Skeletal muscle satellite cell (primary cell): Measurements from ENCODE around the gene IMPG2.

ENCODE experiments used
- H3K27me3 ChIP-seq: 2 replicates; pipeline ENCODE4 v1.7.0; 2013; ENCODE audit warnings: low read length; ENCODE audit not compliant: control insufficient read depth, insufficient read depth
- H3K36me3 ChIP-seq: 2 replicates; pipeline ENCODE4 v1.7.0; 2013; ENCODE audit warnings: mild to moderate bottlenecking, control low read depth, low read length; ENCODE audit not compliant: insufficient read depth
- H3K4me1 ChIP-seq: 2 replicates; pipeline ENCODE4 v1.7.0; 2013; ENCODE audit warnings: low read length; ENCODE audit not compliant: control insufficient read depth, insufficient read depth
- H3K4me2 ChIP-seq: 2 replicates; pipeline ENCODE4 v1.7.0; 2013; ENCODE audit warnings: mild to moderate bottlenecking, low read length
- H3K4me3 ChIP-seq: 2 replicates; pipeline ENCODE4 v1.7.0; 2013; ENCODE audit warnings: low read length
- H3K9ac ChIP-seq: 2 replicates; pipeline ENCODE4 v1.7.0; 2013; ENCODE audit warnings: mild to moderate bottlenecking, low read depth, low read length, moderate library complexity
- H3K9me3 ChIP-seq: replicated peaks from 2 replicates; pipeline ENCODE4 v1.7.0; 2013; ENCODE audit warnings: mild to moderate bottlenecking, control low read depth, low read length

Gene IMPG2

DNA sequence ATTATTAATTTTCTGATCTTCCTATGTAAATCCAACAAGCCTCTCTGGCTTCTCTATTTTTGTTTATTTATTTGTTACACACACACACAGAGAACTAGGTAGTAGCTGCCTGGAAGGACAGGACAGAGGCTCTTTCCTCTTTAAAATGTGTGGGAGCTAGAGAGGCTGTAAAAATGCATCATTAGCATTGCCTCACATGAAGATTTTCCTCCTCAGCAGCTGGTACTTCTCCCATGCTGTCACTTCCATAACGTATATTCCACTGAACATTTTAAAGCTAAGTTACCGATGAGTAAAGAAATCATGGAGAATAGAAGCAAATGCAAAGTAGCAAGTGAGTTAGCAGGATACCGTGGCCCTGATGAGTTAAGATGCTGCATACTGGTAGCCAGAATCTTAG is 63.9 kb downstream of the IMPG2 start:
- Histone ChIP-seq H3K4me3 (no peak overlapping the region), H3K4me1 (peaks cover 8% of the 10 kb centered on the region), H3K9me3 (no peaks in the 10 kb centered on the region), H3K4me2 (no peak overlapping the region), H3K36me3 (no peaks in the 10 kb centered on the region), H3K9ac (no peak overlapping the region), H3K27me3 (no peaks in the 10 kb centered on the region)

DNA sequence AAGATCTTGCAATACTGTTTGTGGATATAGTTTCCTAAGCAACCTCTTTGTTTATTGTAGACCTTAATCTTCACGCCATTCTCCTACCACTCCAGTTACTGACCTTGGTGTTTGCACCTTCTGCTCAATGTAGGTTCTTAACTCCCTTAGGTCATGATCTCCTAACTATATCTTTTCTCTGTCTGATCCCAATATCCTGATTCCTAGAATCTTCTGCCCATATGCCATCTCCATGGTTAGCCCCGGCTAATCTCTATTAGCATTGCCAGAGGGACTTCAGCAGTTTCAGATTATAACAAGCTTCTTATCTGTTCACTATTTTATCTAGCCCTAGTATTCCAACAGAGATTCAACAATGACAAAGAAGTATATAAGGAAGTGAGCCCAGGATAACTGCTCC is 64.9 kb downstream of the IMPG2 start:
- Histone ChIP-seq H3K9me3 (no peaks in the 10 kb centered on the region), H3K9ac (no peak overlapping the region), H3K4me1 (no peaks in the 10 kb centered on the region), H3K36me3 (no peaks in the 10 kb centered on the region), H3K27me3 (no peaks in the 10 kb centered on the region), H3K4me3 (no peak overlapping the region), H3K4me2 (no peak overlapping the region)

GRCh38 chr3:101253396-101253795 is 67.0 kb downstream of the IMPG2 start:
- Histone ChIP-seq H3K27me3 (no peaks in the 10 kb centered on the region), H3K9me3 (no peaks in the 10 kb centered on the region), H3K4me2 (no peak overlapping the region), H3K9ac (no peak overlapping the region), H3K36me3 (no peaks in the 10 kb centered on the region), H3K4me1 (no peaks in the 10 kb centered on the region), H3K4me3 (no peak overlapping the region)

DNA sequence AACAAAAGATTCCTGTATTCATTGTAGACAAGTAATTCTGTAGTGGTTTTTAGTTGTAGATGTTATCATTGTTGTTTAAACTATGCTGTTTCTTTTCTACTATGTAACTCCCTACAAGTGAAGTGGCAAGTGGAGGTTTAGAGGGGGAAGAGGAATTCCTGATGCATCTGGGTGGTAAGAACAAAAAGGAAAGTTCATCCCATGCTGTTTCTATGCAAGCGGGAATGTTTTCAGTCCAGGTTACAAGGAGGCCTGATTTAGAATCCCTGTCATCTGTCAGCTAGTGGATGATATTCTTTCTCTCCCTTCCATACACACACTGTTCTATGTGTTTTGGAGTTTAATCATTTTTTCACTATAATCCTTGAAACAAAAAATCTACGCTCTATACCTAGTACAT is 67.4 kb downstream of the IMPG2 start:
- no peak overlapping the region for H3K4me2 ChIP-seq
- no peaks in the 10 kb centered on the region for H3K36me3 ChIP-seq
- no peaks in the 10 kb centered on the region for H3K27me3 ChIP-seq
- H3K9me3 ChIP-seq: no peaks in the 10 kb centered on the region
- no peaks in the 10 kb centered on the region for H3K4me1 ChIP-seq
- H3K4me3 ChIP-seq: no peak overlapping the region
- no peak overlapping the region for H3K9ac ChIP-seq

DNA sequence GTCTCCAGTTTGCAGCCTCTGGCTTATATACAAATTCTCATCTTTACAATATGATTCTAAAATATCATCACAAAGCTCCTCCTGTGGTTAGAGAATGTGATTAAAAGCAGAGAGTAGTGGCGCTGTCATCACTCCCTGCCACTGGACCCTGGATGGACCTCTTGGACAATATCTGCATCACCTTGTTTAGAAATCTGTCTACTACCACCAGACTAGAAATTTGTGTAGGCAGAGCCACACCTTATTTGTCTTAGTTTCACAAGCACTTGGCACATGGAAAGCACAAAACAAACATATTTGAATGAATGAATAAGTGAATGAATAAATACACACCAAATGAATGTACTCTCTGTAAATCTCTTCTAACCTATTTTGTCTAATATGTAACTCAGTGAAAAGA is 68.1 kb downstream of the IMPG2 start:
- H3K4me3 ChIP-seq: no peak overlapping the region
- no peak overlapping the region for H3K9ac ChIP-seq
- no peaks in the 10 kb centered on the region for H3K9me3 ChIP-seq
- no peaks in the 10 kb centered on the region for H3K36me3 ChIP-seq
- no peaks in the 10 kb centered on the region for H3K27me3 ChIP-seq
- no peaks in the 10 kb centered on the region for H3K4me1 ChIP-seq
- H3K4me2 ChIP-seq: no peak overlapping the region

DNA sequence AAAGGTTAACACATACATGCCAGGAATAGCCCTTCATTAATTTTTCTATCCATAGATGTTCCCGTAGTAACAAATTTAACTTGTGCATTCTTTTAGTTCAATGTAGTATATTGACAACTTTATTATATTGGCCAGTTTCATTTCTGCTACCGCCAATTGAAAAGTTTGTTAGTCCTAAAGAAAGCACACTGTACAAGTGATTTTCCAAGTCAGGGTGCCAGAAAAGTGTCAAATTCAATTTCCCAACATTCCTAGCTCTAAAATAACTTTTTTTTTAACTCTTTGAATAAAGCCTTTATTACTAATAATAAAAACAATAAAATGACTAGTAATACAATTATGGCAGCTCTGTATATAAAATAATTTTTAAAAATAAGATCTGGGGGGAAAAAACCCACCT is 68.9 kb downstream of the IMPG2 start:
- Histone ChIP-seq H3K27me3 (no peaks in the 10 kb centered on the region), H3K9ac (no peak overlapping the region), H3K4me2 (no peak overlapping the region), H3K4me3 (no peak overlapping the region), H3K9me3 (no peaks in the 10 kb centered on the region), H3K4me1 (no peaks in the 10 kb centered on the region), H3K36me3 (no peaks in the 10 kb centered on the region)

DNA sequence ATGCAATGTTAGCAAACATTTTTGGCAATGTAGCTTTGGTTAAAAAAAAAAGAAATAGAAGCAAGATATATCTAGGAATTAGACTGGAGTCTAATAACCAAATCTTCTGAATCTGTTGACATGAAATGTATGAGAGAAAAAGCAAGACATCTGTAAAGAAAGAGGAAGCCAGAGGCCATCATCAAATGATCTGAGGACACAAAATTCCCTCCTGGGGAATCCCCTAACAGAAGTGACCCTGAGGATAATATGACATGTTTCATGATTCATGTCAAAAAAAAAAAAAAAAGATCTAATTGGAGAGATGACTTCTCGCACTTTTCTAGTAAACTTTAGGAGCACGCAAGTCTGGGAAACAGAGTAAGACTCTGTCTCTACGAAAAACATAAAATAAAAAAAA is 70.9 kb downstream of the IMPG2 start:
- Histone ChIP-seq H3K36me3 (no peaks in the 10 kb centered on the region), H3K4me3 (no peak overlapping the region), H3K4me1 (no peaks in the 10 kb centered on the region), H3K4me2 (no peak overlapping the region), H3K9ac (no peak overlapping the region), H3K9me3 (no peaks in the 10 kb centered on the region), H3K27me3 (no peaks in the 10 kb centered on the region)

DNA sequence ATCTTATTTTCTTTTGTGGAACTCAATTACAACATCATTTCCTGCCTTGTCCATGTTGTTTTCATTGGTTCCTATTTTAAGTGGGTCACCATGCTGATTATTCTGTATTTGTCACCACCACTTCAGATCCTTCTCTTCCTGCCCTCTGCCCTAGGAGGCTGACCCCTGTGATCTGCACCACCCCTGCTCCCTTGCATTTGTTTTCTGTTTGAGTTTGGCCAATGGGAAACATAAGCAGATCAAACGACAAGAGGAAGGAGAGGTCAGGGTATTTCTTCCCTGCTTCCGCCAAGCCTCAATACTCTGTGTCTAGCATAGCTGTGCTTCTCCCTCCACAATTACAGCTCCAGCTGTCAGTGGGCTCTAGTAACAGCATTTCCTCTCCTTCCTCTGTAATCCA is 71.6 kb downstream of the IMPG2 start:
- Histone ChIP-seq H3K4me1 (no peaks in the 10 kb centered on the region), H3K4me3 (no peak overlapping the region), H3K4me2 (no peak overlapping the region), H3K9ac (no peak overlapping the region), H3K36me3 (no peaks in the 10 kb centered on the region), H3K9me3 (no peaks in the 10 kb centered on the region), H3K27me3 (no peaks in the 10 kb centered on the region)

GRCh38 chr3:101244212-101244575 is 76.2 kb downstream of the IMPG2 start:
- Histone ChIP-seq H3K36me3 (no peaks in the 10 kb centered on the region), H3K4me2 (no peak overlapping the region), H3K27me3 (no peaks in the 10 kb centered on the region), H3K4me1 (no peaks in the 10 kb centered on the region), H3K4me3 (no peak overlapping the region), H3K9me3 (no peaks in the 10 kb centered on the region), H3K9ac (no peak overlapping the region)

GRCh38 chr3:101243285-101244211 is 76.8 kb downstream of the IMPG2 start:
- H3K4me1 ChIP-seq: no peaks in the 10 kb centered on the region
- H3K9me3 ChIP-seq: no peaks in the 10 kb centered on the region
- no peak overlapping the region for H3K9ac ChIP-seq
- H3K27me3 ChIP-seq: no peaks in the 10 kb centered on the region
- no peak overlapping the region for H3K4me3 ChIP-seq
- no peaks in the 10 kb centered on the region for H3K36me3 ChIP-seq
- H3K4me2 ChIP-seq: no peak overlapping the region

GRCh38 chr3:101240719-101241399 is 79.5 kb downstream of the IMPG2 start:
- Histone ChIP-seq H3K36me3 (no peaks in the 10 kb centered on the region), H3K9me3 (no peaks in the 10 kb centered on the region), H3K9ac (no peak overlapping the region), H3K27me3 (no peaks in the 10 kb centered on the region), H3K4me2 (no peak overlapping the region), H3K4me1 (no peaks in the 10 kb centered on the region), H3K4me3 (no peak overlapping the region)

DNA sequence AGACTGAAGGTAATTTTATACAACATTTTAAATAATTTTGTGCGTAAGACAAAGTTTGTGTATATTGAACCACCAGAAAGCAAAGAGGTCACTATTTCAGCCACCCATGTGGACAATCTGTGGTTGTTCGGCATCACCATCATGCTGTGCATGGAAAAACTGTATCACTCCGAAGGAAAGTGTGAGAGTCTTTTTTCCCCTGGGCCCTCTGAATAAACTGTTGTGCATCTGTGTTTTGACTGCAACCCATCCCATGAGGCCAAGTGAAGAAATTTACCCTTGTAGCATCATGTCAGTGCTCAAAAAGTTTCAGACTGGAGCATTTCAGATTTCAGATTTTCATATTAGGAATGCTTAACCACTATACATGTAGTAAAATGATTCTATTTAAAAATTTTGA is 85.3 kb downstream of the IMPG2 start:
- Histone ChIP-seq H3K9ac (no peak overlapping the region), H3K4me3 (no peak overlapping the region), H3K4me2 (no peak overlapping the region), H3K36me3 (no peaks in the 10 kb centered on the region), H3K9me3 (no peaks in the 10 kb centered on the region), H3K27me3 (no peaks in the 10 kb centered on the region), H3K4me1 (no peaks in the 10 kb centered on the region)
